DMS153 treated with DMSO at 0.1 percent for 48 hours (cell line): Measurements from ENCODE around the gene GRIP1.

Experiments used
- DNase-seq: peaks from one replicate; lab custom pipeline; 2025; ENCODE audit not compliant: unreplicated experiment; lab: John Stamatoyannopoulos, UW

The GRIP1 gene

GRCh38 chr12:66399911-66400306 lies 279.0 kb downstream of the GRIP1 start:
- DNase-seq = no peak

GRCh38 chr12:66398931-66399910 lies 279.7 kb downstream of the GRIP1 start:
- no peak for DNase-seq

- no peak for DNase-seq
Observed at GRCh38 chr12:66397574-66398290, 281.1 kb downstream of the GRIP1 start.

DNA sequence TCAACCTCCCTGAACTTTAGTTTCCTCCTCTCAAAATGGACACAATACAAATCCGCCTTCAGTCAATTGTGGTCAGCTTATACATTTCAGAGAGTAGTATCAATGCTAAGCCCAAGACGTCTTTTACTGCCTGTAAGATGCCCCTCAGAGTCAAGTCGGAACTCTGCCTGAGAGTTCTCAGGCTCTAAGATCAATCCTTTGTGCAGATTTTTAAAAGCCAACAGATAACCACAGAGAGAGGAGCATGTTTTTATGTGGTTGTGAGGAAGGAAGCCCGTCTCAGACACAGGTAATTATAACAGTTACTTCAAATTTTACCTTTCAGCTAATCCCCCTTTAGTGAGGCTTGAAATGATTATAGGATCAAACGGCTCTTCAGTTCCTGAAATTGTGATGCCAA lies 285.0 kb downstream of the GRIP1 start:
- DNase-seq = no peak

- no peak for DNase-seq
Observed at GRCh38 chr12:66392266-66392915, 286.5 kb downstream of the GRIP1 start.

DNA sequence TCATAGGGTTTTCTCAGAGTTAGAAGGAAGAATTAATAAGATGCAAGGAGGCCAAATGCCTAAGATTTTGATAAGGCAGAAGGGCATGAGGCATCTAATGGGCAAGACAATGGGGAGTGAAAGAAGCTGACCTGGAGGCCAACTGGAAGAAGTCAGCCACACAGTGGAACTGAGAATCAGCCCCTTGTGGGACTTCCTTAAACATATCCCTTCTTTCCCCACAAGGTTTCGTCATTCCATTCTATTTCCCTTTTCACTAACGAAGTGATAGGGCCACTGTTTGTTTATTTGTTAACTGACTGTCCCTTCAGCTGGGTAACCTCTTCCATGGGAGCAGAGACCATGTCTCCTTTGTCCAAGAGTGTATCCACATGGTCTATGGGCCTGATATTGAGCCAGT lies 290.4 kb downstream of the GRIP1 start:
- no peak for DNase-seq

- no peak for DNase-seq
Observed at GRCh38 chr12:66387117-66387516, 291.8 kb downstream of the GRIP1 start.

- DNase-seq = no peak
Observed at GRCh38 chr12:66380769-66381535, 297.9 kb downstream of the GRIP1 start.

DNA sequence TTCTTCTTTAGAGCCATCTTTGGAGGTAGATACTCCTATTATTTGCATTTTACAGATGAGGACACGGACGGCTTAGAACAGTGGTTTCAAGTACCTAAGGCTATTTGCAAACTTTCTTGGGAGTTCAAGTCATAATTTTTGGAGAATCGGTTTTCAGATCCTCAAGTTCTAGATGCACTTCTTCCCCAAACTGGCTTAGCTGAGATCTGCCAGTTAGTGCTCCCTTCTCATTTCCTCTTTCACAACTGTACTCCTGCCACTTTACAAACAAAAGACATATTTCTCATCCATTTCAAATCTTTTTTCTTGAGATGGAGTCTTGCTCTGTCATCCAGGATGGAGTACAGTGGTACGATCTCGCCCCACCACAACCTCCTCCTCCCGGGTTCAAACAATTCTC lies 299.3 kb downstream of the GRIP1 start:
- DNase-seq = no peak

DNA sequence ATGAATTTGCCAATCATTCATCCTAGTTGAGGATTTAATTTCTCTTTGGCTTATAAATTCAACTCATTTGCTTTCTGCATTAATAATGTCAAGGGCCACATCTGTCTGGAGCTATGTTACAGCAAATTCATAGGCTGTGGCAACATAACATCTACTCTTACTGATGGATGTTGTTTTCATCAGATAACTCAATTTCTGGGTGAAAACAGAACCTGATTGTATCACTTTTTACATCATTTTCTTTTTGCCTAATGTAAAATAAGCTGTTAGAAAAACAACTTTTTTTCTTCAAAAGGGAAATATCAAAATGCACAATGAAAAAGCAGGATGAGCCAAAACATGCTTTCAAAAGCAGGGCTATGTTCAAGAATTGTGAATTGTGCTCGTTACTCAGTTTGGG lies 303.3 kb downstream of the GRIP1 start:
- no peak for DNase-seq

DNA sequence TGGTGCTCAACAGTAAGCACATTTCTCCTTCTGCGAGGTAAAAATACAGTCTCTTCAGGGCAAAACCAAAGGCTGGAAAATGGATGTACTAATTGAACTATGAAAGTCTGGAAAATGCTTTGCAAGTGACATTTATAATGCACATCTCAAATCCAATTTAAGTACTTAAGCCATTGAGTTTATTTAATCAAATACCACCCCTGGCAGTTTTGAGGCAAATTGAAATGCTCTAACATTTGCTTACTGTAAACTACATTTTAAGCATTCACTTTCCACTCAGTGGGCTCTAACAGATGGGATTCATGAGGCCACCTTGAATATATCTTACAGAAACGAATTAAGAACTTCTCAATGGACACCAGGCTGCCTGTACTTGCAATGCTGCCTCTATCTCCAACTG lies 306.9 kb downstream of the GRIP1 start:
- DNase-seq = no peak

DNA sequence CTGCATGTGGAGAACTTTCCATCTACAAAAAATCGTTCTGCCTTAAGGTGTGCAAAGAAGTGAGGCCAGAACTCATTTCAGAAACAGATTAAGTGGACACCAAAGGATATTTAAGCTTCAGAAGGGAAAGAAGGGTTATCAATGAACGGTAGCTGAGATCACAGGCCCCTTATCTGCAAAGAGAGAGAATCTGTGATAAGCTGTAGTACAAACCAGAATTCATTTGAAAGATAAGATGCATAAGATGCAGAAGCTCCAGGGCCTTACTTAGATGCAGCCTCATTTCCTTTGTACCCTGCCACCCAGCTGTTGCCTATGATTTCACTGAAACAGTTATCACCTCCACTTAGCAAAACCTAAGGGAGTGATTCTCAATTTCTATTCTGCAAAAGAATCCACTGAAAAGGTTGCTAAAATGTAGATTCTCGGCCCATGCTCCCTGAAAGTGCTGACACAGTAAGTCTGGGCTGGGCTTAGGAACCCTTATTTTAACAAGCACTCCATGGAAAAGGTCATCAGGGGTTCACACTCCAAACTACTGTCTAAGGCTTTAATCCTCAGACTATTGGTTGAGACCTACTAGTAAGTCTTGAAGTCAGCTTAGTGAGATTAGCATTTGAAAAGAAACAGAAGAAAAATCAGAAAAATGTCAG lies 311.7 kb downstream of the GRIP1 start:
- no peak for DNase-seq

GRCh38 chr12:66365718-66366490 lies 313.0 kb downstream of the GRIP1 start:
- DNase-seq = no peak

DNA sequence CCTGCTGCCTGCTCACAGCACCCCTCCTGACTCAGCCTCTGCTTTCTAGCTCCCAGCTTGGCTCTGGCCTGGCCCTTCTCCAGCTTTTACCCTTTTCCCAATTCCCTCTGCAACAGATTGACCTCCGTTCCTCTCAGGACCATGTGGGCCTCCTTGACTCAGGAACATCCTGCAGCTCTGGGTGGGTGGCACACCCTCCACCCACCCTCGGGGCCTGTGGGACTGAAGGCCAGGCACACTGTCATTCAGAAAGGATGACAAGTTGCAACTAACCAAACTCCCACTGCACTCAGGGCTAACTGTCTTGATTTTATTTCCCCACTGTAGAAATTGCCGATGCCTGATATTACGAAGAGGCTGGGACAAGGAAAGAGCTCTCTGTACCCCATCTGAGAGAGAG lies 317.2 kb downstream of the GRIP1 start:
- DNase-seq = no peak

DNA sequence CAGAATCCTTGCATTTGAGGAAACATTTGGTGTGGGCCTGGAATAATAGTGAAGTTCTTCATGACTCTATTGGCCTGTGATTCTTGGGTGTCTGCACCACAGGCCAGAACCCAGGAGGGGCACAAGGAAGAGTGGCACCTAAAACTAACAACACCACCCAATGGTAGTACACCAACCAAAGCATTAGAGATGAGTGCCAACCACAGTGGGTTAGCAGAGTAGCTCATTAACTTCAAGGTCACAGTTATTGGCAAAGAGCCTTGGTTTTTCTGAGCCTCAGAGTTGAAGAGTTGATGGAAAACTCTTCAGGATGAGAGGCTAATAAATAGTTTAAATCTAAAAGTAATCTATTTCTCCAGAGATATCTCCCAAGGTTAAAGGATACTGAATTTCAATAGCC lies 319.6 kb downstream of the GRIP1 start:
- no peak for DNase-seq

- DNase-seq = no peak
Observed at GRCh38 chr12:66354291-66354690, 324.6 kb downstream of the GRIP1 start.

GRCh38 chr12:66352899-66353298 lies 326.0 kb downstream of the GRIP1 start:
- DNase-seq = no peak

- no peak for DNase-seq
Observed at GRCh38 chr12:66352197-66352596, 326.7 kb downstream of the GRIP1 start.

DNA sequence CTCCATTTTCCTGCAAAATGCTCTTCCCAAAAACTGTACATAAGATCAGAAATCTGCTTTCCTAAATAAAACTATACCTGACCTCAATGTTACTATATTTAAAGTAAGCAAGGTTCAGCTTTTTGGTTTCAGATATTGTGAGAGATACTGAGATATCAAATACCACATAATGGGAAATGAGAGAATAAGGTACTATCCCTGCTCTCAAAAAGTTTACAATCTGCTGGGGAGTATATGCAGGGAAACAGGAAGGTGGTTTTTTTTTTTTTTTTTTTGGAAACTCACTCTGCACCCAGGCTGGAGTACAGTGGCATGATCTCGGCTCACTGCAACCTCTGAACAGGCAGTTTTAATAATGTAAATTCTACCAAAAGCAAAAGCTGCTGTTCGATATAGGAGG lies 327.6 kb downstream of the GRIP1 start:
- DNase-seq = no peak

- no peak for DNase-seq
Observed at GRCh38 chr12:66345956-66346355, 332.9 kb downstream of the GRIP1 start.
